Loucy (cell line): Measurements from ENCODE around the gene FEM1B.

Source experiments
- EZH2phosphoT487 ChIP-seq: fragments of 200-600 bp; IDR thresholded peaks from 2 replicates; pipeline ENCODE4 v1.6.1; 2018; ENCODE audit warnings: antibody characterized with exemption, mild to moderate bottlenecking, moderate library complexity, borderline replicate concordance
- TF ChIP-seq, protein P1 (sequence below): fragments of 200-600 bp; sonication (generic); conservative IDR thresholded peaks from 2 replicates; pipeline ENCODE4 v1.5.1; 2014; ENCODE audit warnings: mild to moderate bottlenecking, antibody characterized with exemption, low read length

DNA sequence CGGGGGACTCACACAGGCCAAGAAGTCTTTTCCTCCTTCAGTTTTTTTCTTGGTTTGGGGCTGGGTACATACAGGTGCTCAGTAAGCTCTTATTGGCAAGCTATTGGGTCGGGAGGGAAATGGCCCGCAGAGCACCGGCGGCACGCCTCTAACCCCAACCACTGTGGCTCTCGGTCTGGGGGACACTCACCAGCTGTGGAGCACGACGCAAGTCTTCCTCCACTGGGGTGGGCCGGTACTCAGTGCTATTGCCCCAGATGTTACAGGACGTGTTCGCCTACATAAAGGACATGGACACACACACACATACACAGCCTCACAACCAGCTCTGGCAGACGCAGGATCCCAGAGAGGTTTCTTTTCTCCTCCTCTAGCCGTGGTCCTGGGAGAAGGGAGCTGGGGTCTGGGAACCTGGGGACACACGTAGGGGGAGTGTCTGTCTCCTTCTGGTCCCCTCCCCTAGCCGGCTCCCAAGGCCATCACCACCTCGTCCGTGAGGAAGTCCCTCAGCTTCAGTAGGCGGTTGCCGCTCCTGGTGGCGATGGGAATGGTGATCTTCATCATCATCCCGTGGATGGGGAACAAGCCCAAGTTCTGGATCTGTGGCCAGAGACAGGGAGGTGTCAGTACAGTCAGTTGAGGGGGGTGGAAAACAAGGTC is 33.4 kb downstream of the FEM1B start:
- TF ChIP-seq, protein P1, sequence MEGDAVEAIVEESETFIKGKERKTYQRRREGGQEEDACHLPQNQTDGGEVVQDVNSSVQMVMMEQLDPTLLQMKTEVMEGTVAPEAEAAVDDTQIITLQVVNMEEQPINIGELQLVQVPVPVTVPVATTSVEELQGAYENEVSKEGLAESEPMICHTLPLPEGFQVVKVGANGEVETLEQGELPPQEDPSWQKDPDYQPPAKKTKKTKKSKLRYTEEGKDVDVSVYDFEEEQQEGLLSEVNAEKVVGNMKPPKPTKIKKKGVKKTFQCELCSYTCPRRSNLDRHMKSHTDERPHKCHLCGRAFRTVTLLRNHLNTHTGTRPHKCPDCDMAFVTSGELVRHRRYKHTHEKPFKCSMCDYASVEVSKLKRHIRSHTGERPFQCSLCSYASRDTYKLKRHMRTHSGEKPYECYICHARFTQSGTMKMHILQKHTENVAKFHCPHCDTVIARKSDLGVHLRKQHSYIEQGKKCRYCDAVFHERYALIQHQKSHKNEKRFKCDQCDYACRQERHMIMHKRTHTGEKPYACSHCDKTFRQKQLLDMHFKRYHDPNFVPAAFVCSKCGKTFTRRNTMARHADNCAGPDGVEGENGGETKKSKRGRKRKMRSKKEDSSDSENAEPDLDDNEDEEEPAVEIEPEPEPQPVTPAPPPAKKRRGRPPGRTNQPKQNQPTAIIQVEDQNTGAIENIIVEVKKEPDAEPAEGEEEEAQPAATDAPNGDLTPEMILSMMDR, result no peak
- no peak for TF ChIP-seq EZH2phosphoT487
